GM12878 (cell line): Measurements from ENCODE around the gene ASPM.

ENCODE experiments used
- BRCA1 ChIP-seq: IDR thresholded peaks from 2 replicates; pipeline ENCODE4 v1.6.1; 2011; ENCODE audit warnings: low read depth, low read length, improper control_type of control experiment
- CHD2 ChIP-seq: IDR thresholded peaks from 2 replicates; pipeline ENCODE4 v1.6.1; 2011; ENCODE audit warnings: low read depth, low read length, improper control_type of control experiment, borderline replicate concordance
- CREB1 ChIP-seq: IDR thresholded peaks from 2 replicates; pipeline ENCODE4 v1.6.1; 2012; ENCODE audit warnings: low read depth, mild to moderate bottlenecking, inconsistent platforms
- CTCF ChIP-seq, 3 experiments: IDR thresholded peaks in 2 of 3; conservative IDR thresholded peaks in 1 of 3; 2 replicates each; pipeline ENCODE4 v1.5.1; 2011; ENCODE audit warnings: low read depth in 3 of 3, low read length in 3 of 3, mild to moderate bottlenecking in 3 of 3, control low read depth in 2 of 3, moderate library complexity in 2 of 3, inconsistent platforms in 1 of 3, mixed read lengths in 1 of 3; ENCODE audit not compliant: control insufficient read depth in 2 of 3, insufficient read depth in 1 of 3; ENCODE audit errors: extremely low read depth in 1 of 3
- E4F1 ChIP-seq: fragments of 450-650 bp; IDR thresholded peaks from 2 replicates; pipeline ENCODE4 v1.6.1; 2018; ENCODE audit warnings: borderline replicate concordance, mild to moderate bottlenecking; ENCODE audit not compliant: partially characterized antibody
- MYC ChIP-seq: IDR thresholded peaks from 2 replicates; pipeline ENCODE4 v1.6.1; 2011; ENCODE audit warnings: mild to moderate bottlenecking, low read length, moderate library complexity, inconsistent platforms; ENCODE audit not compliant: insufficient read depth, insufficient replicate concordance, insufficient read length, severe bottlenecking
- NFYB ChIP-seq: IDR thresholded peaks from 2 replicates; pipeline ENCODE4 v1.6.1; 2011; ENCODE audit warnings: low read depth, mild to moderate bottlenecking, low read length, improper control_type of control experiment, moderate library complexity; ENCODE audit not compliant: insufficient read depth
- POLR2AphosphoS5 ChIP-seq: IDR thresholded peaks from 2 replicates; pipeline ENCODE4 v1.6.1; 2011; ENCODE audit warnings: mild to moderate bottlenecking, low read length, inconsistent platforms
- REST ChIP-seq: IDR thresholded peaks from 2 replicates; pipeline ENCODE4 v1.6.1; 2012; ENCODE audit warnings: mild to moderate bottlenecking, low read depth, low read length
- RFX5 ChIP-seq: IDR thresholded peaks from 2 replicates; pipeline ENCODE4 v1.6.1; 2011; ENCODE audit warnings: low read depth, low read length, improper control_type of control experiment
- SIN3A ChIP-seq: IDR thresholded peaks from 2 replicates; pipeline ENCODE4 v1.6.1; 2012; ENCODE audit warnings: low read depth, low read length, improper control_type of control experiment
- STAT1 ChIP-seq: fragments of 450-650 bp; conservative IDR thresholded peaks from 2 replicates; pipeline ENCODE4 v1.6.1; 2014; ENCODE audit warnings: antibody characterized with exemption, mild to moderate bottlenecking
- TARDBP ChIP-seq: IDR thresholded peaks from 2 replicates; pipeline ENCODE4 v1.6.1; 2016; ENCODE audit warnings: borderline replicate concordance
- ZBTB33 ChIP-seq: fragments of 450-650 bp; IDR thresholded peaks from 2 replicates; pipeline ENCODE4 v1.6.1; 2017; ENCODE audit warnings: mild to moderate bottlenecking

GRCh38 chr1:197129698-197130097 lies 16.8 kb downstream of the ASPM start:
- TF ChIP-seq CHD2: no peak
- TF ChIP-seq BRCA1: no peak
- no peak for TF ChIP-seq MYC
- no peak for TF ChIP-seq CTCF (IDR thresholded peaks at IDR 0.05 in 2 of 3, conservative IDR thresholded peaks at IDR 0.05 in 1 of 3; ENCODE audit: control insufficient read depth in 2 of 3, extremely low read depth in 1 of 3, insufficient read depth in 1 of 3, low read depth in 3 of 3, low read length in 3 of 3)
- TF ChIP-seq NFYB: no peak
- no peak for TF ChIP-seq REST
- TF ChIP-seq E4F1: no peak
- no peak for TF ChIP-seq CREB1
- no peak for TF ChIP-seq ZBTB33
- no peak for TF ChIP-seq RFX5
- no peak for TF ChIP-seq TARDBP
- no peak for TF ChIP-seq STAT1
- no peak for TF ChIP-seq POLR2AphosphoS5
- TF ChIP-seq SIN3A: no peak
